GM21526 (cell line): Measurements from ENCODE around the gene ALKAL2.
"Not testable (repeated sequence)": the region's sequence is repeated elsewhere in the genome, so short reads cannot be mapped to it uniquely, and the experiment has no call there.

Experiments used
- ATAC-seq: cut with Tn5 transposase; IDR thresholded peaks from one replicate; pipeline ENCODE4 v1.9.1; 2021; ENCODE audit warnings: moderate library complexity; ENCODE audit not compliant: unreplicated experiment, low FRiP score

ALKAL2 gene

GRCh38 chr2:287911-288757, at the start of gene ALKAL2:
Gene ALKAL2 (minus strand): TSS chr2:288091. CDS start chr2:287835, 256 bp downstream.
- ATAC-seq, result no peak

- ATAC-seq, result not testable (repeated sequence)
These were observed 49.1 kb upstream of the ALKAL2 start for GRCh38 chr2:336949-337348.

GRCh38 chr2:336360-336759, 48.5 kb upstream of the ALKAL2 start:
- no peak for ATAC-seq

- no peak for ATAC-seq
These were observed 44.7 kb upstream of the ALKAL2 start for GRCh38 chr2:332592-332991.

GRCh38 chr2:328761-329160, 40.9 kb upstream of the ALKAL2 start:
- ATAC-seq, result no peak

- ATAC-seq, result no peak
These were observed 35.1 kb upstream of the ALKAL2 start for GRCh38 chr2:323035-323434.

GRCh38 chr2:322326-322725, 34.4 kb upstream of the ALKAL2 start:
- no peak for ATAC-seq

GRCh38 chr2:320561-320960, 32.7 kb upstream of the ALKAL2 start:
- no peak for ATAC-seq

- no peak for ATAC-seq
These were observed 31.2 kb upstream of the ALKAL2 start for GRCh38 chr2:319059-319600.

- ATAC-seq, result no peak
These were observed 29.9 kb upstream of the ALKAL2 start for GRCh38 chr2:317501-318424.

- ATAC-seq, result no peak
These were observed 28.5 kb upstream of the ALKAL2 start for GRCh38 chr2:316381-316780.

GRCh38 chr2:315925-316324, 28.0 kb upstream of the ALKAL2 start:
- not testable (repeated sequence) for ATAC-seq

GRCh38 chr2:314561-315336, 26.9 kb upstream of the ALKAL2 start:
- ATAC-seq, result no peak

GRCh38 chr2:313991-314390, 26.1 kb upstream of the ALKAL2 start:
- no peak for ATAC-seq

GRCh38 chr2:310994-311393, 23.1 kb upstream of the ALKAL2 start:
- ATAC-seq, result no peak

- no peak for ATAC-seq
These were observed 22.1 kb upstream of the ALKAL2 start for GRCh38 chr2:309954-310510.

GRCh38 chr2:309148-309953, 21.5 kb upstream of the ALKAL2 start:
- no peak for ATAC-seq

GRCh38 chr2:305366-305765, 17.5 kb upstream of the ALKAL2 start:
- no peak for ATAC-seq

GRCh38 chr2:296354-296753, 8.5 kb upstream of the ALKAL2 start:
- no peak for ATAC-seq
